Peyer's patch (tissue), 4 donors: ENCODE data around the gene ABCC8.

Experiments used
- CTCF ChIP-seq, 6 experiments: fragments of 450-650 bp in 4 of 6; fragments of 200-600 bp in 2 of 6; sonication (generic) in 1 of 6; IDR thresholded peaks; one replicate each; pipeline ENCODE4 v1.5.1; 2017 to 2019; ENCODE audit warnings: antibody characterized with exemption in 6 of 6, mild to moderate bottlenecking in 3 of 6, moderate library complexity in 1 of 6
- POLR2A ChIP-seq, 2 donors: fragments of 450-650 bp; IDR thresholded peaks; one replicate each; pipeline ENCODE4 v1.5.1; 2017; ENCODE audit warnings: antibody characterized with exemption in 2 of 2, mild to moderate bottlenecking in 2 of 2, moderate library complexity in 2 of 2

DNA sequence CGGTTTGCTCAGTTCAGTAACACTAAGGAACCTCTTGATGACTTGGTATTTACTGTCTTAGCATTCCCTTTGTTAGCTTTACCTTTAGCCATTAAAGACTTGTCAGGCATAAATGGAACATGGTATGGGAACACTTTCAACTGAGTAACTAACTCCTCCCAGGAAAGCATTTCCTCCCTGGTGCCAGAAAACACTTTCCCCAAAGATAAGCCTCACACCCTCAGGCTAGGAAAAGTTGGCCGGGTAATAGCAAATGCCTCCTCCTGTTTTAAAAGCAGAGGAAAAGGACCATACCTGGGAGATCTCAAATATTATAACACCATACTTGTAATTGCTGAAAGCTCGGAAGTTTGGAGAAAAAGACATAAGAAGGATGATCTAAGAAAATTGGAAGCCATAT is 100.2 kb downstream of the ABCC8 start:
- TF ChIP-seq CTCF (IDR thresholded peaks at IDR 0.05) (no peak), POLR2A (IDR thresholded peaks at IDR 0.05) (no peak)
